GM10266 (cell line): ENCODE results near the gene MYH16.

Experiments
- DNase-seq: peaks from one replicate; pipeline ENCODE4 v3.0.0; 2012; ENCODE audit errors: extremely low spot score
- CTCF ChIP-seq: IDR thresholded peaks from 2 replicates; pipeline ENCODE4 v1.5.1; 2012; ENCODE audit warnings: mild to moderate bottlenecking, low read depth; ENCODE audit not compliant: control insufficient read depth, insufficient read depth; ENCODE audit errors: missing control alignments

The MYH16 gene

GRCh38 chr7:99252166-99252895, 20.3 kb upstream of the MYH16 start:
- no peak for TF ChIP-seq CTCF
- no peak for DNase-seq

- no peak for TF ChIP-seq CTCF
- no peak for DNase-seq
Observed at GRCh38 chr7:99253369-99253768, 19.3 kb upstream of the MYH16 start.

GRCh38 chr7:99254390-99254789, 18.2 kb upstream of the MYH16 start:
- TF ChIP-seq CTCF = no peak
- no peak for DNase-seq

GRCh38 chr7:99255463-99255862, 17.2 kb upstream of the MYH16 start:
- TF ChIP-seq CTCF = no peak
- no peak for DNase-seq

- no peak for DNase-seq
- TF ChIP-seq CTCF = no peak
Observed at GRCh38 chr7:99257065-99257464, 15.6 kb upstream of the MYH16 start.

- no peak for DNase-seq
- no peak for TF ChIP-seq CTCF
Observed at GRCh38 chr7:99257675-99258074, 15.0 kb upstream of the MYH16 start.

- TF ChIP-seq CTCF = no peak
- no peak for DNase-seq
Observed at GRCh38 chr7:99258501-99258900, 14.1 kb upstream of the MYH16 start.
